Measurements from ENCODE around the gene NBPF3.

The NBPF3 gene

GRCh38 chr1:21509351-21510112 lies 69.6 kb downstream of the NBPF3 start, which contains the start of gene ALPL:
Gene ALPL, plus strand, starts transcription at chr1:21509423. Its CDS starts 44,659 bp downstream, at chr1:21554082.
- H3K4me3 ChIP-seq (ENCODE audit: low read depth, low read length), result no peak within 1 kb of the TSS
- no peak for TF ChIP-seq CTCF (IDR thresholded peaks at IDR 0.05; ENCODE audit: insufficient read depth, low read depth, low read length, missing control alignments)
- no peak for DNase-seq (ENCODE audit: low read depth)

- H3K4me3 ChIP-seq (ENCODE audit: low read depth, low read length), result no peak overlapping the region
- no peak for TF ChIP-seq CTCF (IDR thresholded peaks at IDR 0.05; ENCODE audit: insufficient read depth, low read depth, low read length, missing control alignments)
- no peak for DNase-seq (ENCODE audit: low read depth)
These were observed 70.2 kb downstream of the NBPF3 start for GRCh38 chr1:21510113-21510493.

- no peak for TF ChIP-seq CTCF (IDR thresholded peaks at IDR 0.05; ENCODE audit: insufficient read depth, low read depth, low read length, missing control alignments)
- no peak overlapping the region for H3K4me3 ChIP-seq (ENCODE audit: low read depth, low read length)
- DNase-seq (ENCODE audit: low read depth), result no peak
These were observed 71.1 kb downstream of the NBPF3 start for GRCh38 chr1:21510885-21511578.

GRCh38 chr1:21511579-21512522 lies 71.9 kb downstream of the NBPF3 start:
- no peak for DNase-seq (ENCODE audit: low read depth)
- TF ChIP-seq CTCF (IDR thresholded peaks at IDR 0.05; ENCODE audit: insufficient read depth, low read depth, low read length, missing control alignments), result no peak
- no peak overlapping the region for H3K4me3 ChIP-seq (ENCODE audit: low read depth, low read length)

GRCh38 chr1:21514245-21514644 lies 74.3 kb downstream of the NBPF3 start:
- H3K4me3 ChIP-seq (ENCODE audit: low read depth, low read length), result no peak overlapping the region
- TF ChIP-seq CTCF (IDR thresholded peaks at IDR 0.05; ENCODE audit: insufficient read depth, low read depth, low read length, missing control alignments), result no peak
- peak; percentile 66 for DNase-seq (ENCODE audit: low read depth)

GRCh38 chr1:21517161-21517589 lies 77.2 kb downstream of the NBPF3 start:
- no peak for DNase-seq (ENCODE audit: low read depth)
- no peak for TF ChIP-seq CTCF (IDR thresholded peaks at IDR 0.05; ENCODE audit: insufficient read depth, low read depth, low read length, missing control alignments)
- H3K4me3 ChIP-seq (ENCODE audit: low read depth, low read length), result no peak overlapping the region
